Mononuclear cell (primary cell): ENCODE measurements around the gene CYP4F8. TPM values are rescaled to one million over a fixed set of nuclear protein-coding genes. Genes with fewer than 3 reads are reported as not detected.
"Not testable (repeated sequence)": the region's sequence is repeated elsewhere in the genome, so short reads cannot be mapped to it uniquely, and the experiment has no call there.

ENCODE experiments used
- H3K27me3 ChIP-seq: 2 replicates; pipeline ENCODE4 v1.6.0; 2011; ENCODE audit warnings: low read length, control low read depth; ENCODE audit not compliant: insufficient read depth
- H3K4me1 ChIP-seq: 2 replicates; pipeline ENCODE4 v1.5.1; 2011; ENCODE audit warnings: mild to moderate bottlenecking, low read length, control low read depth; ENCODE audit not compliant: insufficient read depth
- H3K4me3 ChIP-seq: 2 replicates; pipeline ENCODE4 v1.5.1; 2011; ENCODE audit warnings: mild to moderate bottlenecking, low read length, moderate library complexity
- H3K9me3 ChIP-seq: 2 replicates; pipeline ENCODE4 v1.5.1; 2011; ENCODE audit warnings: low read depth, mild to moderate bottlenecking, control low read depth, low read length
- total RNA-seq: library from RNA; depleted of rRNA; stranded (reverse); fragments of >200 nt; gene quantifications from one replicate; pipeline ENCODE4 v1.2.3, GENCODE V29; 2012

CYP4F8 gene
- total RNA-seq, 1 donor: under 0.01 TPM

DNA sequence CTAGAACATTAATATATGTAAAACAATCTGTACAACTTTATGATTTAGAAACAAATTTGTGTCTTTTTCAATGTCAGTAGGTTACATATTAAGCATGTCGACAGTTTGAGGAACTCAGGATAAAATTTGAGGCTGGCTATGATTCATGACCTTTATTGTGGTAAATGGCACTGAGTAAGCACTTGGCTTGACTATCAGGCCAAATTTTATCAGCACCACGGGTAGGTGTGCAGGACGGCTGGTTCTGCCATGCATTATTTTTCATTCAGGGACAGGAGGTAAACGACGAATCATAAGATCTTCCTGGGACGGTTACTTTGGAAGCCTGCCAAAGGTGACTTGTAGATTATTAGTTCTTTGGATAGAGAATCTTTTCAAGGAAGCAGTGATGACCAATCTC is 19.9 kb upstream of the CYP4F8 start:
- Histone ChIP-seq H3K27me3 (peaks cover 3% of the 10 kb centered on the region), H3K4me1 (peaks cover 54% of the 10 kb centered on the region)

DNA sequence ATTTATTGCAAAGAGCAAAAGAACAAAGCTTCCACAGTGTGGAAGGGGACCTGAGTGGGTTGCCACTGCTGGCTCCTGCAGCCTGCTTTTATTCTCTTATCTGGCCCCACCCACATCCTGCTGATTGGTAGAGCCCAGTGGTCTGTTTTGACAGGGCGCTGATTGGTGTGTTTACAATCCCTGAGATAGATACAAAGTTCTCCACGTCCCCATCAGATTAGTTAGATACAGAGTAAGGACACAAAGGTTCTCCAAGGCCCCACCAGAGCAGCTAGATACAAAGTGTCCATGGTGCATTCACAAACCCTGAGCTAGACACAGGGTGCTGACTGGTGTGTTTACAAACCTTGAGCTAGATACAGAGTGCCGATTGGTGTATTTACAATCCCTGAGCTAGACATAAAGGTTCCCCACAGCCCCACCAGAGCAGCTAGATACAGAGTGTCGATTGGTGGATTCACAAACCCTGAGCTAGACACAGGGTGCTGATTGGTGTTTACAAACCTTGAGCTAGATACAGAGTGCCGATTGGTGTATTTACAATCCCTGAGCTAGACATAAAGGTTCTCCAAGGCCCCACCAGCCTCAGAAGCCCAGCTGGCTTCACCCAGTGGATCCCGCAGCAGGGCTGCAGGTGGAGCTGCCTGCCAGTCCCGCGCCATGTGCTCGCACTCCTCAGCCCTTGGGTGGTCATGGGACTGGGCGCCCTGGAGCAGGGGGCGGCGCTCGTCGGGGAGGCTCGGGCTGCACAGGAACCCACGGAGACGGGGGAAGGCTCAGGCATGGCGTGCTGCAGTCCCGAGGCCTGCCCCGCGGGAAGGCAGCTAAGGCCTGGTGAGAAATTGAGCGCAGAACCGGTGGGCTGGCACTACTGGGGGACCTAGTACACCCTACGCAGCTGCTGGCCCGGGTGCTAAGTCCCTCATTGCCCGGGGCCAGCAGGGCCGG is 6.8 kb upstream of the CYP4F8 start:
- not testable (repeated sequence) for H3K4me1 ChIP-seq, H3K27me3 ChIP-seq, H3K4me3 ChIP-seq, H3K9me3 ChIP-seq

More for the DNA sequence above, 19.9 kb upstream of the CYP4F8 start:
- no peak overlapping the region for H3K4me3 ChIP-seq
- no peaks in the 10 kb centered on the region for H3K9me3 ChIP-seq

DNA sequence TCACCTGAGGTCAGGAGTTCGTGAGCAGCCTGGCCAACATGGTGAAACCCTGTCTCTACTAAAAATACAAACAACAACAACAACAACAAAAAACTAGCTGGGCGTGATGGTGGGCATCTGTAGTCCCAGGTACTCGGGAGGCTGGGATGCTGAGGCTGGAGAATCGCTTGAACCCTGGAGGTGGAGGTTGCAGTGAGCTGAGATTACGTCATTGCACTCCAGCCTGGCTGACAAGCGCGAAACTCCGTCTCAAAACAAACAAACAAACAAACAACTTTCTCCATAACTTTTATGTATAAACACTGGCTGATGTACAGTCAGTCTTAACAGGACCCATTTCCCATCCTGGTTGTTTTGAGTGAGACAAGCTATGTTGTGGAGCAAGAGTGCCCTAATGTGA is 5.8 kb upstream of the CYP4F8 start:
- Histone ChIP-seq H3K4me1 (no peaks in the 10 kb centered on the region), H3K4me3 (no peak overlapping the region), H3K9me3 (no peaks in the 10 kb centered on the region), H3K27me3 (peaks cover 2% of the 10 kb centered on the region)

DNA sequence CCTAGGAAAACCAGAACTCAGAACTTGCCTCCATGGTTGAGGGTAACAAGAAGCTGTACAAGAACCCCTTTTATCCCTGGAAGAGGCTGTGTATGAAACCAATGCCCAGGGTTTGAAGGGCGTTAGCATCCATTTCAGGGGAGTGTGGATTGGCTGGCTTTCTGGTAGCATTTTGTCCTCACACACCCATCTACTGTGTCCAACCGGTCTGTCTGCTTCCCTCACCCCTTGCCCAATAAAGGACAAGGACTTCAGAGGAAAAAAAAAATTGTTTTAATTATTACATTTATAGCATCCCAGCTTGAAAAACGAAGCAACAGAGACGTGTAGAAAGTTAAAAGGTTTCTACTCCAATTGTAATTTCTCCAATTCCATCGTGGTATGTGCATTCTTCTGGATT is 2.7 kb upstream of the CYP4F8 start:
- H3K4me1 ChIP-seq: no peaks in the 10 kb centered on the region
- no peak overlapping the region for H3K4me3 ChIP-seq

DNA sequence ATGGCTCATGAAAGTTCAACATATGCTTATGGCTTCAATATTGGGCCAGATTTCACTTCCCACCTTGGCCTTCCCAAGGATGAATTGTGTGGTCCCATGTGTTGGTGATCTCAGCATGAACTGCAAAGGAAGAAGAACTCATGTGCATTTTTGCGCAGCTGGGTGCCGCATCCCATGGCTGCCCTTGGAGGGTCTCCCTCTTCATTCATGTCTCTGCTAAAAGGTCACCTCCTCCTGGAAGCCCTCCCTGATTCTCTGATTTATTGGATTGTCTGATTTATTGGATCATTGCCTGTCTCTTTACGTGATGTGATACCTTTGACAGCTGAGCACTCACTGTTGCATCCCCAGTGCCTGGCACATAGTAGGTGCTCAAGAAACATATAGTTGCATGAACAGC is 1.7 kb upstream of the CYP4F8 start:
- no peaks in the 10 kb centered on the region for H3K4me1 ChIP-seq
- no peak overlapping the region for H3K4me3 ChIP-seq
- peaks cover 2% of the 10 kb centered on the region for H3K27me3 ChIP-seq
- H3K9me3 ChIP-seq: no peaks in the 10 kb centered on the region

More for the DNA sequence above, 2.7 kb upstream of the CYP4F8 start:
- H3K27me3 ChIP-seq: peaks cover 2% of the 10 kb centered on the region
- H3K9me3 ChIP-seq: no peaks in the 10 kb centered on the region

DNA sequence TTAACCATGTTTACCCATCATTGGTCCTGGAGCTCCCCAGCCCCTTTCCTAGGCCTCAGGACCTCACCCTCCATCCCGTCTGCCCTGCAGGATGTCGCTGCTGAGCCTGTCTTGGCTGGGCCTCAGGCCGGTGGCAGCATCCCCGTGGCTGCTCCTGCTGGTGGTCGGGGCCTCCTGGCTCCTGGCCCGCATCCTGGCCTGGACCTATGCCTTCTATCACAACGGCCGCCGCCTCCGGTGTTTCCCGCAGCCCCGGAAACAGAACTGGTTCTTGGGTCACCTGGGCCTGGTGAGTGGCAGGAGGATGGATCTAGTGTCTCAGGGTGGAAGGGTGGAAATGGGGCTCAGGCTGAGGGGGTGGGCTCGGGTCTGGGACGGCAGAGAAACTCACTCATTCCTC is 508 bp downstream of the CYP4F8 start:
- Histone ChIP-seq H3K27me3 (peaks cover 2% of the 10 kb centered on the region), H3K9me3 (no peaks in the 10 kb centered on the region), H3K4me3 (no peak overlapping the region), H3K4me1 (no peaks in the 10 kb centered on the region)

DNA sequence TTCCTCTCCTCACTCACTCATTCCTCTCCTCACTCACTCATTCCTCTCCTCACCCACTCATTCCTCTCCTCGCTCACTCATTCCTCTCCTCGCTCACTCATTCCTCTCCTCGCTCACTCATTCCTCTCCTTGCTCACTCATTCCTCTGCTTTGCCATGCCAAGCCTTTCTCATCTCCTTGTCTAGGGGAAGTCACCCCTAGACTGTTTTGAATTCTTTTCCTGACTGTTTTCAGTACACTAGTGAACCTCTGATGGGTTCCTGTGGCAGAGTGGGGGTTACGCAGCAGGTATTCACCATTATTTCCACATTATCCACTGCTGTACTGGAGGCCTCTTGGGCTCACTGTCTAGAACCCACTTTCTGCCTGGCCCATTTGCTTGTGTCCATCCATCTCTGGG is 1.2 kb downstream of the CYP4F8 start:
- no peak overlapping the region for H3K4me3 ChIP-seq

DNA sequence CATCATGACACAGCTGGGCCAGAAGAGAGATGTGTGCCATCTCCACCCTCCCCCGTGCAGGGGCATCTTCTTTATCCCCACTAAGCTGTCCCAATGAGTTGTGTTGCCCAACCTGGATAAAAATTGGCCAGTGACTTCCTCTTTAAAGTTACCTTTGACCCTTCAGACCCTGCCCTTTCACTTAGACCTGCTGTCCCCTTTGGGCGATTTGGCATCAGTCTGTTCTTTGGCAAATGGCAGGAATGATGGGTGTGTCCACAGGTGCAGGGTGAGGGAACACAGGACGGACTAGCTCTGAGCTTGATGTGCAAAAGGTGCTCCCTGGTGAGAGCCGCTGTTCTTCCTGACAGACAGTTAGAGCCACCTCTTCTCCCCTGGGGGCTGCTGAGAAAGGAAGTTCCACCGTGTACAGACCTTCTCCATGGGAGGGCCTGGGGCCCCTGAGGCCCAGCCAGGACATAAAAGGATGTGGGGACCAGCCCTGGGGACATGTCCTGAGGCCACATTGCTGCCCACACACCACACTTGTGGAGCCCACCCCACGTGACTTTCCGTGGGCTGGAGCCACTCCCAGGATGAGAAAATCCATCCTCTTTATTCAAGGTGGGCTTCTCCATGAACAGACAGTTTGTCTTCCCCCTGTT is 1.7 kb downstream of the CYP4F8 start:
- Histone ChIP-seq H3K27me3 (peaks cover 2% of the 10 kb centered on the region), H3K4me1 (no peaks in the 10 kb centered on the region), H3K4me3 (no peak overlapping the region), H3K9me3 (no peaks in the 10 kb centered on the region)

More for the DNA sequence above, 1.2 kb downstream of the CYP4F8 start:
- Histone ChIP-seq H3K27me3 (peaks cover 2% of the 10 kb centered on the region), H3K4me1 (no peaks in the 10 kb centered on the region), H3K9me3 (no peaks in the 10 kb centered on the region)

DNA sequence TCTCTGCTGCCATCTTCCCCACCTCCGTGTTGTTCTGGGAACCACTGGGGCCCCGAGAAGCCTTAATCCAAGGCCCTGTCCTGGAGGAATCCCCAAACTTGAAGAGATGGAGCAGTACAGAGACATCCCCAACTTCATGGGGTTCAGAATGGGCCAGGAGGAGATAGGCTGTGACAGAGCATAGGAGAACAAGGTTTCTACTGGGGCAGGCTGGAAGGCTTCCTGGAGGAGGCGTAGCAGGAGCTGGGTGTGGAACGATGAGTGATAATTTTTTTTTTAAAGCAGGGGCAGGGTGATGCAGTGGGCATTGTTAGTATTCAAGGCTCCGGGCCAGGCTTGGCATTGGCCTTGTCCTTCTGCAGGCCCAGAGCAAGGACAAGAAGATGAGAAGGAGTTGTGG is 3.3 kb downstream of the CYP4F8 start:
- H3K27me3 ChIP-seq: no peaks in the 10 kb centered on the region

DNA sequence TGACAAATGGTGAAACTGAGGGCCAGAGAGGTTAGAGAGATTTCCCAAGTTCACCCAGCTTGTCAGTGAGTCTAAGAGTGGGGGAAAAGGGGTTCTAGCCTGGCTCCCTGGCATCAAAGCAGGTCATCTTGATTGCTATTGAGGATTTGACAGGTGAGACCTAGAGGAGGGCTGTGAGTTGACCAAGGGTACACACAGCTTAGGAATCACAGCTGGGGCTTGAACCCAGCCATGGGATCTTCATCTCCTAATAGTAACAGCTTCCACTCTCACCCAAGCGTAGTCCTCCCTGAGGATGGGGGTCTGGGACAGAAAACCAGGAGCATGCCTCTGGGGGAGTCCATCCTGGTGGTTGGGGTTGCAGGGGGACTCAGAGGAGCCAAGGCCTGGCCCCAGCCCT is 6.8 kb downstream of the CYP4F8 start:
- no peaks in the 10 kb centered on the region for H3K9me3 ChIP-seq
- no peaks in the 10 kb centered on the region for H3K4me1 ChIP-seq
- H3K4me3 ChIP-seq: no peak overlapping the region
- peaks cover 4% of the 10 kb centered on the region for H3K27me3 ChIP-seq

More for the DNA sequence above, 3.3 kb downstream of the CYP4F8 start:
- H3K9me3 ChIP-seq: no peaks in the 10 kb centered on the region
- H3K4me3 ChIP-seq: no peak overlapping the region
- H3K4me1 ChIP-seq: no peaks in the 10 kb centered on the region

DNA sequence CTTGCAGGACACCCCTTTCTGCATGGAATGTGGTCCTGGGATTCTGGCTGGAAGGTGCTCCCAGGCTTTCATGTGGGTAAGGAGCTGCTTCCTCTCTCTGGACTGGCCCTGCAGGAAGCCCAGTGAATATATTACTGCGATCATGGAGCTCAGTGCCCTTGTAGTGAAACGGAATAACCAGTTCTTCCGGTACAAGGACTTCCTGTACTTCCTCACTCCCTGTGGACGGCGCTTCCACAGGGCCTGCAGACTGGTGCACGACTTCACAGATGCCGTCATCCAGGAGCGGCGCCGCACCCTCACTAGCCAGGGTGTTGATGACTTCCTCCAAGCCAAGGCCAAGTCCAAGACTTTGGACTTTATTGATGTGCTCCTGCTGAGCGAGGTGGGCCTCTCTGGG is 8.0 kb downstream of the CYP4F8 start:
- peaks cover 4% of the 10 kb centered on the region for H3K27me3 ChIP-seq
- H3K9me3 ChIP-seq: no peaks in the 10 kb centered on the region
- no peaks in the 10 kb centered on the region for H3K4me1 ChIP-seq
- no peak overlapping the region for H3K4me3 ChIP-seq

DNA sequence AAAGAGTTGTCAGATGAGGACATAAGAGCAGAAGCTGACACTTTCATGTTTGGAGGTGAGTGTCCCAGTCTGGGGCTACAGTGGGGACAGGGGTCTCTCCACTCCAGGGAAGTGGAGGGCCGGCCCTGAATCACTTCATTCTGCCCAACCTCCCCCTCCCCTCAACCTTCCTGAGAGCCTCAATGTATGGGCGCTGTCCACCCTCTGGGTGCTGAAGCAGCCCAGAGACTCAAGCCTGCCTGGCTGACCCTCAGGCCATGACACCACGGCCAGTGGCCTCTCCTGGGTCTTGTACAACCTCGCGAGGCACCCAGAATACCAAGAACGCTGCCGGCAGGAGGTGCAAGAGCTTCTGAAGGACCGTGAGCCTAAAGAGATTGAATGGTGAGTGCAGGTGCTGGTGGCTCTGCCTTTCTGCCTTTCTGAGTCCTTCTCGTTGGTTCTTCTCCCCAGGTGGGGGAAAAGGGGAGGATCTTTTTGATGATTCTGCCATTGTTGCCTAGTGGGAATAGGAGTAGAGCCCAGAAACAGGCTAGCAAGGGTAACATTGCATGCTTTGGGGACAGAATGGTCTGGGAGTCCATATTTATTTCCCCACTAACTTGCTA is 8.8 kb downstream of the CYP4F8 start:
- H3K4me3 ChIP-seq: no peak overlapping the region
- H3K27me3 ChIP-seq: peaks cover 4% of the 10 kb centered on the region
- no peaks in the 10 kb centered on the region for H3K9me3 ChIP-seq
- no peaks in the 10 kb centered on the region for H3K4me1 ChIP-seq

DNA sequence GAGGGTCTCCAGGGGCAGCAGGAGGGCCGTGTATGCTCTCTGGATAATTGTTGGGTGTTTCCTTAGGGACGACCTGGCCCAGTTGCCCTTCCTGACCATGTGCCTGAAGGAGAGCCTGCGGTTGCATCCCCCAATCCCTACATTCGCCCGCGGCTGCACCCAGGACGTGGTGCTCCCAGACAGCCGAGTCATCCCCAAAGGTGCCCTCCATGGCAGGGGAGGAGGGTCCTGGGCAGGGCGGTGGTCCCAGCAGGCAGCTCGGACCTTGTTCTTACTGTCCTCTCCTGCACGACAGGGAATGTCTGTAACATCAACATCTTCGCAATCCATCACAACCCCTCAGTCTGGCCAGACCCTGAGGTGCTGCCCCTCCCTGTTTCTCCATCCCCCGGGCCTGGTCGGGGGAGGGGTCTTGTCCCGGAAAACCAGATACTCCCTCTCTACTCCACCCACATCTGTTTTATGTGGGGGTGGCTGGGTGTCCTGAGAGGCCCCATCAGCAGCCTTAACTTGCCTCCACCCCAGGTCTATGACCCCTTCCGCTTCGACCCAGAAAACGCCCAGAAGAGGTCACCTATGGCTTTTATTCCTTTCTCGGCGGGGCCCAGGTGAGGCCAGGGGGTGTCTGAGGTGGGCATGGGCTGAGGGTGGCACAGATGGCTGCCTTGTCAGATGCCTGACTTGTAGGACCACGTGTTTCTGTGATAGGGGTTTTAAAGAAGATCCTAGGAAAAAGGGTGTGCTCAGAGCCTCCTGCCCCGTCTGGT is 13.4 kb downstream of the CYP4F8 start:
- no peak overlapping the region for H3K4me3 ChIP-seq
- H3K9me3 ChIP-seq: no peaks in the 10 kb centered on the region
- peaks cover 4% of the 10 kb centered on the region for H3K27me3 ChIP-seq
- H3K4me1 ChIP-seq: peaks cover 18% of the 10 kb centered on the region

DNA sequence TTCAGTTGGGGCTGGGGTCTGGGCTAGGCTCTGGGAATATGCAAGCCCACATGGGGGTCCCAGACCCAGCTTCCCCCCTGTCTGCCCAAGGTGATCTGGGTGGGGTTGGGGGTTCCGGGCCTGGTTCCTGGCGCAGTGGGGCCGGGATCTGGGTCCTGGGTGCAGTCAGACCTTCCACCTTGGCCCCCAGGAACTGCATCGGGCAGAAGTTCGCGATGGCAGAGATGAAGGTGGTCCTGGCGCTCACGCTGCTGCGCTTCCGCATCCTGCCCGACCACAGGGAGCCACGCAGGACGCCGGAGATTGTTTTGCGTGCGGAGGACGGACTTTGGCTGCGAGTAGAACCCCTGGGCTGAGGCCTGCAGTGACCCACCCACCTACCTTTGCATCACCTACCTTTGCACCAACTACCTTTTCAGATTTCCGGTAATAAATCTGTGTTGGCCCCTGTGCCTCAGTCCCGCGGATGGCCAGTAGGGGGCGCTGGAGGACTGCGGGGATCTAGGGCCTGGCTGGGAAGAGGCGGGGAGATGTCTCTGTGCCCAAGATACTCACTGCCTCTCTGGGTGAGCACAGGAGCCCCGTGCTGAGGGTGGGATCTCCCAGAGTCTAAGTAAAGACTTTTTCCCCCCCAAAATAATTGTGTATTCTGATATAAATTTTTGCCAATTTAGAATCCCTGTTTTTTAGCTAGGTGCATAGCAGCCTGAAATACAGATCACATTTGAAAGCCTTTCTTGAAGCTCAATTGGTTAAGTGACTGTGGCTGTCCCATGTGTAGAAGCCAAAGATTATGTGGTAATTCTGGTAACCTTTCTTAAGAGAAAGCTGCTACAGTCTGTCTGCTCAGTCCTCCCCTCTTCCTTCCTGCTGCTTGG is 14.2 kb downstream of the CYP4F8 start:
- H3K27me3 ChIP-seq: peaks cover 2% of the 10 kb centered on the region
- H3K4me1 ChIP-seq: peaks cover 23% of the 10 kb centered on the region
- no peaks in the 10 kb centered on the region for H3K9me3 ChIP-seq
- no peak overlapping the region for H3K4me3 ChIP-seq
